GM12878 (cell line): Measurements from ENCODE around the gene SEMA6C. TPM values are rescaled to one million over a fixed set of nuclear protein-coding genes. Genes with fewer than 3 reads are reported as not detected.
"Not testable (repeated sequence)": the region's sequence is repeated elsewhere in the genome, so short reads cannot be mapped to it uniquely, and the experiment has no call there.

Experiments
- ATAC-seq: fragments of 200-7000 bp; cut with Tn5 transposase; 3 replicates; pipeline ENCODE4 v1.9.1; 2020; ENCODE audit warnings: mild to moderate bottlenecking, moderate library complexity
- BruUV-seq: library from RNA; stranded (reverse); fragments of 400-500 nt; replicated peaks from 2 replicates; lab custom pipeline; 2021; lab: Mats Ljungman, UMichigan
- CTCF ChIA-PET: fragments of 300-600 bp; sonication (Branson Sonifier 250); formaldehyde crosslinking; extraction: SDS; loops from one replicate; lab custom pipeline; 2021; ENCODE audit warnings: inconsistent platforms; lab: Yijun Ruan, JAX
- POLR2A ChIA-PET: fragments of 350-600 bp; formaldehyde crosslinking; extraction: SDS; loops from one replicate; lab custom pipeline; 2021; ENCODE audit warnings: inconsistent platforms; lab: Charles Lee
- RAD21 ChIA-PET: fragments of 300-600 bp; sonication (Branson Sonifier 250); formaldehyde crosslinking; loops from one replicate; lab custom pipeline; 2023; ENCODE audit warnings: antibody characterized with exemption; ENCODE audit not compliant: unreplicated experiment; lab: Charles Lee
- SMC1A ChIA-PET: fragments of 300-600 bp; sonication (Branson Sonifier 250); formaldehyde crosslinking; loops from one replicate; lab custom pipeline; 2023; ENCODE audit not compliant: unreplicated experiment, uncharacterized antibody; lab: Charles Lee
- DNase-seq: peaks from one replicate; pipeline ENCODE4 v3.0.0-alpha.2; 2011; ENCODE audit warnings: low read depth, low spot score
- FAIRE-seq: peaks from 3 replicates; lab custom pipeline; 2011; peaks lifted over from hg19 to GRCh38; lab: Jason Lieb, UNC
- H2AFZ ChIP-seq: 2 replicates; pipeline ENCODE4 v1.6.0; 2011; ENCODE audit warnings: low read depth, low read length, control low read depth; ENCODE audit not compliant: control insufficient read depth
- H3K27ac ChIP-seq: 2 replicates; pipeline ENCODE4 v1.5.1; 2011; ENCODE audit warnings: control low read depth; ENCODE audit not compliant: control insufficient read depth, insufficient read depth
- H3K27me3 ChIP-seq, 2 experiments: replicated peaks in 1 of 2; 2 replicates each; pipeline versions ENCODE4 v1.6.0 to v1.6.1; 2011; ENCODE audit warnings: low read length in 1 of 2; ENCODE audit not compliant: control insufficient read depth in 2 of 2, insufficient read depth in 2 of 2
- H3K36me3 ChIP-seq, 2 experiments: 2 replicates each; pipeline ENCODE4 v1.5.1; 2011; ENCODE audit warnings: low read length in 1 of 2; ENCODE audit not compliant: control insufficient read depth in 2 of 2, insufficient read depth in 2 of 2
- H3K4me1 ChIP-seq: 2 replicates; pipeline ENCODE4 v1.6.1; 2011; ENCODE audit warnings: mild to moderate bottlenecking, low read length, moderate library complexity, mixed read lengths; ENCODE audit not compliant: control insufficient read depth, insufficient read depth
- H3K4me2 ChIP-seq: 2 replicates; pipeline ENCODE4 v1.6.0; 2011; ENCODE audit warnings: control low read depth; ENCODE audit not compliant: control insufficient read depth, insufficient read depth
- H3K4me3 ChIP-seq: fragments of 200-600 bp; sonication (generic); 2 replicates; pipeline ENCODE4 v1.5.1; 2016
- H3K79me2 ChIP-seq: 2 replicates; pipeline ENCODE4 v1.6.0; 2011; ENCODE audit warnings: low read length; ENCODE audit not compliant: control insufficient read depth, insufficient read depth
- H3K9ac ChIP-seq: 2 replicates; pipeline ENCODE4 v1.8.0; 2011; ENCODE audit warnings: low read length, control low read depth, mixed read lengths; ENCODE audit not compliant: control insufficient read depth, insufficient read depth
- H3K9me3 ChIP-seq: replicated peaks from 3 replicates; pipeline ENCODE4 v1.5.1; 2011; ENCODE audit warnings: mild to moderate bottlenecking, low read length; ENCODE audit not compliant: control insufficient read depth, insufficient read depth
- H4K20me1 ChIP-seq: 2 replicates; pipeline ENCODE4 v1.6.0; 2011; ENCODE audit not compliant: control insufficient read depth, insufficient read depth
- ASH2L ChIP-seq: fragments of 300-600, 200-600 bp; sonication (generic); IDR thresholded peaks from 2 replicates; pipeline ENCODE4 v1.6.1; 2017; ENCODE audit warnings: low read depth, mild to moderate bottlenecking, borderline replicate concordance
- CHD2 ChIP-seq: IDR thresholded peaks from 2 replicates; pipeline ENCODE4 v1.6.1; 2011; ENCODE audit warnings: low read depth, low read length, improper control_type of control experiment, borderline replicate concordance
- IKZF1 ChIP-seq: fragments of 450-650 bp; conservative IDR thresholded peaks from 2 replicates; pipeline ENCODE4 v1.6.1; 2017; ENCODE audit warnings: antibody characterized with exemption, mild to moderate bottlenecking
- KDM1A ChIP-seq: fragments of 200-600 bp; sonication (generic); IDR thresholded peaks from 2 replicates; pipeline ENCODE4 v1.6.1; 2016; ENCODE audit warnings: borderline replicate concordance
- SMAD1 ChIP-seq: fragments of 450-650 bp; IDR thresholded peaks from 2 replicates; pipeline ENCODE4 v1.6.1; 2018; ENCODE audit warnings: mild to moderate bottlenecking, low read depth; ENCODE audit not compliant: partially characterized antibody
- WGBS: methylation state at CpG from one replicate; pipeline ENCODE4 v1.1.6; 2016; ENCODE audit warnings: low lambda C conversion rate; ENCODE audit not compliant: insufficient replicate concordance, insufficient coverage; ENCODE audit errors: missing lambda C conversion rate; 5-methylcytosine and 5-hydroxymethylcytosine counted together
- in situ Hi-C: fragments of 300-500 bp; cut with MboI; formaldehyde crosslinking; loops from 9 replicates; pipeline ENCODE4 v1.14.3; 2018; ENCODE audit warnings: mixed read lengths
- intact Hi-C: fragments of 100-400 bp; cut with micrococcal nuclease; formaldehyde crosslinking; loops from one replicate; pipeline ENCODE4 v1.14.2; 2022; ENCODE audit not compliant: unreplicated experiment
- polyA plus RNA-seq, 11 experiments: library from polyadenylated mRNA; depleted of rRNA in 4 of 11; unstranded in 6 of 11; stranded (reverse) in 5 of 11; fragments of >200 nt; fragmentation: Nextera tagmentation in 4 of 11; fragmentation: Illumina TruSeq in 1 of 11; extraction: Ambion mirVana in 4 of 11; extraction: Trizol in 1 of 11; gene quantifications; 1 replicate in 1 of 11; 2 replicates in 10 of 11; pipeline versions ENCODE4 v1.2.1 to v1.2.3, GENCODE V29; 2011 to 2016; ENCODE audit warnings: inconsistent platforms in 2 of 11, missing spikeins in 2 of 11, low read depth in 1 of 11
- total RNA-seq, 4 experiments: library from RNA; depleted of rRNA in 3 of 4; stranded (reverse); fragments of >200 nt in 3 of 4; fragmentation: Illumina TruSeq in 1 of 4; extraction: Trizol in 1 of 4; gene quantifications; 2 replicates each; pipeline versions ENCODE4 v1.2.1 to v1.2.3, GENCODE V29; 2013 to 2021

Gene SEMA6C
- total and polyA plus RNA-seq, 10 of the 15 experiments (the other 5 are each of a cell fraction or from before 2014, with no cell fraction given): 0.13 to 2.2 (median 0.29) TPM; not detected in 1

- TF ChIP-seq SMAD1 (no peak), CHD2 (0 out of 2 replicates have a peak, but pooled peaks have one; percentile 35), IKZF1 (peak; percentile 37; the same call in 1 of the 2 replicates), KDM1A (no peak), ASH2L (no peak)
These were observed at the start of gene SEMA6C (continued) for GRCh38 chr1:151146412-151147131.

GRCh38 chr1:151194894-151195594, 48.6 kb upstream of the SEMA6C start:
- in situ Hi-C loops: loop anchor here (5.0 kb wide), 1 partner anchor 147 kb away; no protein-coding TSS in a partner anchor
- WGBS: 73% methylated on average over 17 of the region's 17 CpGs
- ChIA-PET CTCF (interaction anchor here (0.7 to 6.3 kb wide), 7 partner anchors 13 to 145 kb away, joined by 3 to 70 read pairs (median 4); partner anchors contain the start of genes PI4KB, PSMD4 and TNFAIP8L2), POLR2A (interaction anchor here (0.6 to 1.0 kb wide), 4 partner anchors 52 to 59 kb away, joined by 3 to 4 read pairs (median 4); no protein-coding TSS in a partner anchor), RAD21 (interaction anchor here (0.8 to 1.9 kb wide), 5 partner anchors 52 to 145 kb away, joined by 3 to 13 read pairs (median 4); partner anchors contain the start of gene PSMD4), SMC1A (interaction anchor here (0.8 to 1.2 kb wide), 2 partner anchors 53 to 60 kb away, joined by 3 to 4 read pairs; partner anchors contain the start of gene PSMD4)
- not testable (repeated sequence) for H3K27me3 ChIP-seq, FAIRE-seq, H2AFZ ChIP-seq, H3K36me3 ChIP-seq, H4K20me1 ChIP-seq, H3K9me3 ChIP-seq, H3K9ac ChIP-seq, H3K4me2 ChIP-seq, ATAC-seq, H3K27ac ChIP-seq, H3K4me1 ChIP-seq, DNase-seq, BruUV-seq, H3K4me3 ChIP-seq
- peaks cover 17% of the 10 kb centered on the region for H3K79me2 ChIP-seq
- intact Hi-C loops: loop anchor here (5.0 kb wide), 1 partner anchor 132 kb away; the partner anchor contains the start of gene PI4KB
